Neural cell (in vitro differentiated cells): Measurements from ENCODE around the gene ZNF628.

Experiments used
- RAD21 ChIP-seq: fragments of 450-650 bp; conservative IDR thresholded peaks from 2 replicates; pipeline ENCODE4 v1.6.1; 2014; ENCODE audit warnings: antibody characterized with exemption, mild to moderate bottlenecking, moderate library complexity
- SMC3 ChIP-seq: fragments of 450-650 bp; conservative IDR thresholded peaks from 2 replicates; pipeline ENCODE4 v1.6.1; 2014; ENCODE audit warnings: antibody characterized with exemption, mild to moderate bottlenecking, moderate library complexity; ENCODE audit not compliant: poor library complexity
- TF ChIP-seq, protein P1 (sequence below): fragments of 450-650 bp; IDR thresholded peaks from 2 replicates; pipeline ENCODE4 v1.5.1; 2014; ENCODE audit warnings: antibody characterized with exemption, mild to moderate bottlenecking, moderate library complexity; ENCODE audit not compliant: poor library complexity, severe bottlenecking

GRCh38 chr19:55530996-55531395, 54.6 kb downstream of the ZNF628 start:
- TF ChIP-seq, protein P1, sequence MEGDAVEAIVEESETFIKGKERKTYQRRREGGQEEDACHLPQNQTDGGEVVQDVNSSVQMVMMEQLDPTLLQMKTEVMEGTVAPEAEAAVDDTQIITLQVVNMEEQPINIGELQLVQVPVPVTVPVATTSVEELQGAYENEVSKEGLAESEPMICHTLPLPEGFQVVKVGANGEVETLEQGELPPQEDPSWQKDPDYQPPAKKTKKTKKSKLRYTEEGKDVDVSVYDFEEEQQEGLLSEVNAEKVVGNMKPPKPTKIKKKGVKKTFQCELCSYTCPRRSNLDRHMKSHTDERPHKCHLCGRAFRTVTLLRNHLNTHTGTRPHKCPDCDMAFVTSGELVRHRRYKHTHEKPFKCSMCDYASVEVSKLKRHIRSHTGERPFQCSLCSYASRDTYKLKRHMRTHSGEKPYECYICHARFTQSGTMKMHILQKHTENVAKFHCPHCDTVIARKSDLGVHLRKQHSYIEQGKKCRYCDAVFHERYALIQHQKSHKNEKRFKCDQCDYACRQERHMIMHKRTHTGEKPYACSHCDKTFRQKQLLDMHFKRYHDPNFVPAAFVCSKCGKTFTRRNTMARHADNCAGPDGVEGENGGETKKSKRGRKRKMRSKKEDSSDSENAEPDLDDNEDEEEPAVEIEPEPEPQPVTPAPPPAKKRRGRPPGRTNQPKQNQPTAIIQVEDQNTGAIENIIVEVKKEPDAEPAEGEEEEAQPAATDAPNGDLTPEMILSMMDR: no peak
- TF ChIP-seq SMC3 (no peak), RAD21 (no peak)
